ENCODE measurements around the gene UROC1. TPM values are rescaled to one million over a fixed set of nuclear protein-coding genes. Genes with fewer than 3 reads are reported as not detected.

UROC1 gene
- total RNA-seq, 1 donor: not detected

DNA sequence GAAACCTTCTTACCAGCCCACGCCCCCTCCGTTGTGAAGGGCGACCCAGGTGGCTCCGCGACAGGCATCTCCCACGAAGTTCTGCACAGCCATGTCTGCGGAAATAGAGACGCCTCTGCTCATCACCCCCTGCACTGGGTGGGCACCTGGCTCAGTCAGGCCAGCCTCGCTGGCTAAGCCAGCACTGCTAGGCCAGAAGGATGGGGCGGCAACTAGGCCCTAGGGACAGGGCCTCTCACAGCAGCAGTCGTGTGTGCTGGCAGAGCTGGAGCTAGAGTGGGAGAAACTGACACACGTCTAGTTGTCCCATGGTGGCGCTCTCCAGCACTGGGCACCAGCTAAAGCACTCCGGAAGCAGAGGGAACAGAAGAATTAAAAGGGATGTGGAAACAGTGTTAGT is 29.4 kb downstream of the UROC1 start:
- no peak overlapping the region for H3K4me3 ChIP-seq (ENCODE audit: low read depth, low read length)
- no peak for DNase-seq (ENCODE audit: low read depth)
- TF ChIP-seq, protein P1, sequence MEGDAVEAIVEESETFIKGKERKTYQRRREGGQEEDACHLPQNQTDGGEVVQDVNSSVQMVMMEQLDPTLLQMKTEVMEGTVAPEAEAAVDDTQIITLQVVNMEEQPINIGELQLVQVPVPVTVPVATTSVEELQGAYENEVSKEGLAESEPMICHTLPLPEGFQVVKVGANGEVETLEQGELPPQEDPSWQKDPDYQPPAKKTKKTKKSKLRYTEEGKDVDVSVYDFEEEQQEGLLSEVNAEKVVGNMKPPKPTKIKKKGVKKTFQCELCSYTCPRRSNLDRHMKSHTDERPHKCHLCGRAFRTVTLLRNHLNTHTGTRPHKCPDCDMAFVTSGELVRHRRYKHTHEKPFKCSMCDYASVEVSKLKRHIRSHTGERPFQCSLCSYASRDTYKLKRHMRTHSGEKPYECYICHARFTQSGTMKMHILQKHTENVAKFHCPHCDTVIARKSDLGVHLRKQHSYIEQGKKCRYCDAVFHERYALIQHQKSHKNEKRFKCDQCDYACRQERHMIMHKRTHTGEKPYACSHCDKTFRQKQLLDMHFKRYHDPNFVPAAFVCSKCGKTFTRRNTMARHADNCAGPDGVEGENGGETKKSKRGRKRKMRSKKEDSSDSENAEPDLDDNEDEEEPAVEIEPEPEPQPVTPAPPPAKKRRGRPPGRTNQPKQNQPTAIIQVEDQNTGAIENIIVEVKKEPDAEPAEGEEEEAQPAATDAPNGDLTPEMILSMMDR (IDR thresholded peaks at IDR 0.05; ENCODE audit: insufficient read depth, low read depth, low read length): no peak

DNA sequence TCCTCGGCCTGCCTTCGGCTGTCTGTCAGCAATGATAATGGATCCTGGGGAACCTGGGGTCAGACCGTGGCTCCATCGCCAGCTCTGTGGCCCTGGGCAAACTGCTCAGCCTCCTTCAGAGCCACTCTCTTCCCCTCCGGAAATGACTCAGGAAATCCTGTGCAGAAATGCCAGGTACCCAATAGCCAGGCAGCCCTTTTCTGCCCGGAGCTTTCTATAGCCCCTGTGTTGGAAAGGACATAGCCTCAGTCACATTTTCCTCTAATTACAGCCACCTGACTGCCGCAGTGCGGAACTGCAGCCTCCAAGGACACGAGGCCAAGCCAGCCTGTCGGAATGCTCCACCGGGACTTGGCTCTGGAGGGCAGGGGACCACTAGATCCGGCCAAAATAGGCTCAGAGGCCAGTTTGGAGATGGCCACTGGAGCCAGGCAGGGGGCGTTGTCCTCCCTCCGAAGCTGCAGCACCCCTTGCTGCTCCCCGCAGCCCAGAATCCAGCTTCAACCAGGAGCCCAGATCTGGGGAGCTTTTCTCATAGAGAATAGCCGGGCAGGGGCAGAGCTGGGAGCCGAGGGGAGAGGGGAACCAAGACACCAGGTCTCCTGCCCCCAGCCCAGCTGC is 30.3 kb downstream of the UROC1 start:
- TF ChIP-seq, protein P1 (IDR thresholded peaks at IDR 0.05; ENCODE audit: insufficient read depth, low read depth, low read length): no peak
- H3K4me3 ChIP-seq (ENCODE audit: low read depth, low read length): no peak overlapping the region
- DNase-seq (ENCODE audit: low read depth): no peak

DNA sequence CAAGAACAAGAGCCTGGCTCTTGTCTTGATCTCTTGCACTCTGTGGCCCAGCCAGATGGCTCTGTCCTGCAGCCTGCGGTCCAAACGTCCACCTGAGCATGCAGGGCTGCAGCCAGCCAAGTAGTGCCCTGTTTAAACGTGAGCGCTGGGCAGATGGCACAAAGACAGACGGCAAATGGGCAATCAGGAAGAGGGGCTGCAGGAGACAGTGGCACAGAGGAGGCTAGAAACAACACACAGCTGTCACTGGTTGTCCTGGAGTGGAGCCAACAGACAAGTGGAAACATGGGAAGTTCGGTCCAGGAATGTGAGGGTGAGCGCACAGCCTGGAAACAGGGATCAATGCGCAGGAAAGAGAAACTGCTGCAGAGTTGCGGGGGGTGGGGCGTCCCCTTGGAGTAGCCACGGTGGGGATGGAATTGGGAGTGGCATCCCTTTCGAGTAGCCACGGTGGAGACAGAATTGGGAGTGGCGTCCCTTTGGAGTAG is 31.2 kb downstream of the UROC1 start:
- TF ChIP-seq, protein P1 (IDR thresholded peaks at IDR 0.05; ENCODE audit: insufficient read depth, low read depth, low read length): no peak
- DNase-seq (ENCODE audit: low read depth): no peak
- no peak overlapping the region for H3K4me3 ChIP-seq (ENCODE audit: low read depth, low read length)

DNA sequence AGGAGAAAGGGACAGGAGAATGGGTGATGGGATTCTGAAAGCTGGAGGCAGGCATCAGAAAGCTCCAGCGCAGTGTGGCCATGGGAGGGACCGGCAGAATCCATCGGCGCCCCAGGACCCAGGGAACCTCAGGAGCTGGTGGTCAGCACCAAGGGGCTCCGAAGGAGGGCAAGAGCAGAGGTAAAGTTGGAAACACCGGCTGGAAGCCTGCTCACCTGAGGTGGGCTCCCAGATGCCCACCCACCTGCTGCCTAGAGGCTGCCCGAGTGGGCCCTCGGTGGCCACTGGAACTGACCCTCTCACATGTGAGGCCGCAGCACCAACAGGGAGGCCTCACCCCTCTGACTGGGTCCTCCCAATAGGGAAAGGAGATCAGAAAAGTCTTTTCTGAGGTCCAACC is 31.6 kb downstream of the UROC1 start:
- TF ChIP-seq, protein P1 (IDR thresholded peaks at IDR 0.05; ENCODE audit: insufficient read depth, low read depth, low read length): no peak
- DNase-seq (ENCODE audit: low read depth): no peak
- H3K4me3 ChIP-seq (ENCODE audit: low read depth, low read length): no peak overlapping the region

DNA sequence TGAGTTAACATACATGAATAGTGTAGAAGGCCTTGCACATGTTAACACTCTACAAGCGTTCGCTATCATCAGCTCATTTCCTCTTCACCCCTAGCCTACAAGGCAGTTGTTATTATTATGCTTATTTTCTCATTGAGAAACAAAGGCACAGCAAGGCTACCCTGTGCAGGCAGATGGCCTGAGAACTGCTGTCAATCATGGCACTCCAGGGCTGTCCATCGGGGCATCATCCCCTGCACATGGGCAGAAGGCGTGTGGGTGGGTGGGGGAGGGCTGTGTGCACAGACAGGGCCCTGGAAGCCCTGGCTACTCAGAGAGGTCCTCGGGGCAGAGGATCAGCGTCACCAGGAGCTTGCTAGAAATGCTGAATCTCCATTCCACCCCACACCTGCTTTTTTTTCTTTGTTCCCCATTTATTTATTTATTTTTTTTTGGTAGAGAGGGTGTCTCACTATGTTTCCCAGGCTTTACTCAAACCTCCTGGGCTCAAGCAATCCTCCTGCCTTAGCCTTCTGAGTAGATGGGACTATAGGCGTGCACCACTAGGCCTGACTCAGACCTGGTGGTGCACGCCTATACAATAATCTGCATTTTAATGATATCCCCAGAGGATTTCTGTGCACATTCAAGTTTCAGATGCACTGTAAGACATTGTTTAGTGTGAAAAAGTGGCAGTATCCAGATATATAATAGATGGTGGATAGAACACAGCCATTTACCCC is 32.2 kb downstream of the UROC1 start:
- TF ChIP-seq, protein P1 (IDR thresholded peaks at IDR 0.05; ENCODE audit: insufficient read depth, low read depth, low read length): no peak
- no peak overlapping the region for H3K4me3 ChIP-seq (ENCODE audit: low read depth, low read length)
- DNase-seq (ENCODE audit: low read depth): no peak

DNA sequence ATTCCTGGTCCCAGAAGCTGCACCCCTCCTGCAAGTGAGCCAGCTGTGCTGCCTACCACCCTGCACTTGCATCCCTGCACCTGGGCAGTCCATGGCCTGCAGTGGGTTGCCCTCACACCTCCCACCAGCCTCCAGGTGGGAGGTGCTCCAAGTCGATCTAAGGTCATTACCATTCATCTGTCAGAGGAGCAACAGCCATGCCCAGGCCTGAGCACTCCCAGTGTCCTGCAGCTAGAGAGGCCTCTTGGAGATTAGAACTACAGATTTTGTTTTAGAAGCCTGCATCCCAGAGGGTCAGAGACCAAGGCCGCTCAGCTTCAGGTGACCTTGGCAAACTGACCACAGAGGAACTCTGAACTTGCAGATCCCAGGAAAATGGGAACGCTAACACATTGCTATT is 32.9 kb downstream of the UROC1 start:
- DNase-seq (ENCODE audit: low read depth): no peak
- TF ChIP-seq, protein P1 (IDR thresholded peaks at IDR 0.05; ENCODE audit: insufficient read depth, low read depth, low read length): no peak

More for the DNA sequence above, 32.9 kb downstream of the UROC1 start:
- no peak overlapping the region for H3K4me3 ChIP-seq (ENCODE audit: low read depth, low read length)
